H1 (cell line): ENCODE data around the gene BOLL. TPM values are rescaled to one million over a fixed set of nuclear protein-coding genes. Genes with fewer than 3 reads are reported as not detected.
"Not testable (repeated sequence)": the region's sequence is repeated elsewhere in the genome, so short reads cannot be mapped to it uniquely, and the experiment has no call there.

Source experiments
- CTCF ChIA-PET: fragments of 300-600 bp; sonication (Branson Sonifier 250); formaldehyde crosslinking; loops from one replicate; lab custom pipeline; 2021; ENCODE audit not compliant: partially characterized antibody; lab: Charles Lee
- POLR2A ChIA-PET: fragments of 300-600 bp; sonication (Branson Sonifier 250); formaldehyde crosslinking; loops from one replicate; lab custom pipeline; 2021; ENCODE audit warnings: inconsistent platforms; ENCODE audit not compliant: partially characterized antibody; lab: Charles Lee
- DNase-seq, 2 experiments: peaks; one replicate each; pipeline versions ENCODE4 v3.0.0 to v3.0.0-alpha.2; 2010 to 2022; ENCODE audit warnings: low spot score in 2 of 2, low read depth in 1 of 2, mixed read lengths in 1 of 2
- FAIRE-seq: peaks from 2 replicates; lab custom pipeline; 2011; peaks lifted over from hg19 to GRCh38; lab: Jason Lieb, UNC
- H2AFZ ChIP-seq: 2 replicates; pipeline ENCODE4 v1.8.1; 2012; ENCODE audit warnings: low read length, inconsistent platforms
- H2AK5ac ChIP-seq: 2 replicates; pipeline ENCODE4 v1.6.1; 2013; ENCODE audit warnings: low read depth, low read length
- H2BK120ac ChIP-seq: replicated peaks from 2 replicates; pipeline ENCODE3; 2013; ENCODE audit warnings: low read depth, low read length, inconsistent platforms
- H2BK12ac ChIP-seq: 2 replicates; pipeline ENCODE4 v1.6.1; 2013; ENCODE audit warnings: low read depth, low read length
- H2BK15ac ChIP-seq: 2 replicates; pipeline ENCODE4 v1.6.1; 2013; ENCODE audit warnings: low read length
- H2BK20ac ChIP-seq: 2 replicates; pipeline ENCODE4 v1.6.1; 2013; ENCODE audit warnings: low read length
- H2BK5ac ChIP-seq: 2 replicates; pipeline ENCODE4 v1.6.1; 2013; ENCODE audit warnings: low read depth, low read length
- H3K14ac ChIP-seq: 2 replicates; pipeline ENCODE4 v1.6.1; 2013; ENCODE audit warnings: inconsistent platforms; ENCODE audit not compliant: insufficient read length
- H3K18ac ChIP-seq: 2 replicates; pipeline ENCODE4 v1.6.1; 2013; ENCODE audit warnings: low read length; ENCODE audit errors: extremely low read depth
- H3K23ac ChIP-seq: 2 replicates; pipeline ENCODE4 v1.6.1; 2013; ENCODE audit warnings: inconsistent platforms; ENCODE audit not compliant: insufficient read length
- H3K23me2 ChIP-seq: 2 replicates; pipeline ENCODE4 v1.6.1; 2013; ENCODE audit warnings: low read depth, low read length
- H3K27ac ChIP-seq: 2 replicates; pipeline ENCODE4 v1.6.1; 2011; ENCODE audit warnings: low read depth, low read length, inconsistent platforms
- H3K27me3 ChIP-seq, 4 experiments: replicated peaks in 1 of 4; 1 replicate in 1 of 4; 2 replicates in 3 of 4; pipeline versions ENCODE4 v1.6.1 to v1.8.1; 2011 to 2013; ENCODE audit warnings: low read length in 3 of 4, mild to moderate bottlenecking in 3 of 4, inconsistent platforms in 2 of 4, mixed read lengths in 2 of 4, moderate library complexity in 1 of 4; ENCODE audit not compliant: control insufficient read depth in 3 of 4, insufficient read depth in 3 of 4; ENCODE audit errors: extremely low read depth in 1 of 4
- H3K36me3 ChIP-seq, 4 experiments: 2 replicates each; pipeline versions ENCODE4 v1.6.1 to v1.8.1; 2011 to 2013; ENCODE audit warnings: mild to moderate bottlenecking in 4 of 4, low read length in 3 of 4, moderate library complexity in 2 of 4, control low read depth in 1 of 4, inconsistent platforms in 1 of 4; ENCODE audit not compliant: insufficient read depth in 4 of 4, control insufficient read depth in 2 of 4
- H3K4ac ChIP-seq: replicated peaks from 2 replicates; pipeline ENCODE3; 2013; ENCODE audit warnings: low read length, low read depth, mixed read lengths, inconsistent platforms; ENCODE audit not compliant: insufficient read length
- H3K4me1 ChIP-seq, 4 experiments: replicated peaks in 1 of 4; 1 replicate in 1 of 4; 2 replicates in 3 of 4; pipeline versions ENCODE4 v1.6.1 to v1.8.1; 2011 to 2013; ENCODE audit warnings: low read length in 3 of 4, inconsistent platforms in 2 of 4, mixed read lengths in 1 of 4; ENCODE audit not compliant: insufficient read depth in 4 of 4, control insufficient read depth in 3 of 4
- H3K4me2 ChIP-seq, 2 experiments: 2 replicates each; pipeline versions ENCODE4 v1.6.1 to v1.8.1; 2011 to 2013; ENCODE audit warnings: low read depth in 2 of 2, low read length in 2 of 2, control low read depth in 1 of 2, inconsistent platforms in 1 of 2, mild to moderate bottlenecking in 1 of 2; ENCODE audit not compliant: insufficient read depth in 1 of 2
- H3K4me3 ChIP-seq, 4 experiments: fragments of 200-600, 300-600 bp in 1 of 4; sonication (generic), shearing (Covaris generic), sonication (Bioruptor Twin) in 1 of 4; 2 replicates each; pipeline versions ENCODE4 v1.5.1 to v1.8.1; 2011 to 2016; ENCODE audit warnings: low read length in 4 of 4, low read depth in 3 of 4, control low read depth in 2 of 4, inconsistent platforms in 2 of 4, mild to moderate bottlenecking in 2 of 4, mixed read lengths in 1 of 4, moderate library complexity in 1 of 4; ENCODE audit not compliant: insufficient read depth in 2 of 4; ENCODE audit errors: extremely low read depth in 1 of 4
- H3K56ac ChIP-seq: replicated peaks from 2 replicates; pipeline ENCODE3; 2013; ENCODE audit warnings: low read depth, mild to moderate bottlenecking, mixed read lengths, low read length, inconsistent platforms; ENCODE audit not compliant: insufficient read length
- H3K79me1 ChIP-seq: 2 replicates; pipeline ENCODE4 v1.6.1; 2013; ENCODE audit warnings: low read depth, low read length, control low read depth
- H3K79me2 ChIP-seq, 2 experiments: 2 replicates each; pipeline versions ENCODE4 v1.6.1 to v1.8.1; 2012 to 2013; ENCODE audit warnings: low read length in 2 of 2, mild to moderate bottlenecking in 2 of 2, inconsistent platforms in 1 of 2; ENCODE audit not compliant: insufficient read depth in 2 of 2, control insufficient read depth in 1 of 2
- H3K9ac ChIP-seq, 4 experiments: replicated peaks in 1 of 4; 1 replicate in 1 of 4; 2 replicates in 3 of 4; pipeline versions ENCODE4 v1.6.1 to v1.8.1; 2011 to 2013; ENCODE audit warnings: low read depth in 3 of 4, low read length in 3 of 4, control low read depth in 2 of 4, mild to moderate bottlenecking in 2 of 4, moderate library complexity in 2 of 4, inconsistent platforms in 1 of 4; ENCODE audit errors: extremely low read depth in 1 of 4
- H3K9me3 ChIP-seq, 2 experiments: 2 replicates each; pipeline versions ENCODE4 v1.6.1 to v1.8.1; 2012 to 2013; ENCODE audit warnings: mild to moderate bottlenecking in 2 of 2, moderate library complexity in 2 of 2, control low read depth in 1 of 2, inconsistent platforms in 1 of 2, low read depth in 1 of 2, low read length in 1 of 2, mixed read lengths in 1 of 2; ENCODE audit not compliant: insufficient read depth in 2 of 2
- H4K20me1 ChIP-seq, 2 experiments: replicated peaks in 1 of 2; 2 replicates each; pipeline versions ENCODE3 to v1.8.1; 2011 to 2013; ENCODE audit warnings: inconsistent platforms in 2 of 2, low read length in 2 of 2, mild to moderate bottlenecking in 1 of 2; ENCODE audit not compliant: insufficient read depth in 2 of 2, control insufficient read depth in 1 of 2
- H4K5ac ChIP-seq: 2 replicates; pipeline ENCODE4 v1.6.1; 2013; ENCODE audit warnings: low read length, low read depth, mixed read lengths, inconsistent platforms; ENCODE audit not compliant: insufficient read length
- H4K8ac ChIP-seq: 2 replicates; pipeline ENCODE4 v1.8.0; 2013; ENCODE audit warnings: mild to moderate bottlenecking, moderate library complexity, low read length, inconsistent platforms; ENCODE audit not compliant: insufficient read depth; ENCODE audit errors: extremely low read depth
- H4K91ac ChIP-seq: replicated peaks from 2 replicates; pipeline ENCODE3; 2013; ENCODE audit warnings: low read length, mixed read lengths, inconsistent platforms; ENCODE audit not compliant: insufficient read length
- WGBS, 2 experiments: shearing (Covaris generic) in 1 of 2; methylation state at CpG; one replicate each; pipeline versions ENCODE4 v1.1.6 to v1.1.7; 2013 to 2015; ENCODE audit warnings: low lambda C conversion rate in 2 of 2, mixed read lengths in 2 of 2, inconsistent platforms in 1 of 2, low coverage in 1 of 2, missing lambda C conversion rate in 1 of 2; ENCODE audit not compliant: insufficient replicate concordance in 2 of 2, insufficient coverage in 1 of 2, insufficient read length in 1 of 2; ENCODE audit errors: extremely low coverage in 1 of 2, missing lambda C conversion rate in 1 of 2; 5-methylcytosine and 5-hydroxymethylcytosine counted together
- polyA plus RNA-seq, 7 experiments: library from polyadenylated mRNA; depleted of rRNA in 3 of 7; stranded (reverse) in 5 of 7; unstranded in 2 of 7; fragments of >200 nt in 5 of 7; fragments of 200-250 nt in 2 of 7; gene quantifications; 1 replicate in 5 of 7; 2 replicates in 1 of 7; 4 replicates in 1 of 7; pipeline versions ENCODE4 v1.2.1 to v1.2.3, GENCODE V29; 2011 to 2013; ENCODE audit warnings: missing spikeins in 2 of 7, mixed read lengths in 2 of 7
- total RNA-seq: library from RNA; stranded (reverse); fragmentation: NEBNext Ultra II Directional; extraction: Animal tissue kit (Norgen Biotek cat#: 25700); gene quantifications from 2 replicates; pipeline ENCODE4 v1.2.1, GENCODE V29; 2021

BOLL gene
- total and polyA plus RNA-seq, 2 of the 8 experiments (the other 6 are each of a cell fraction or from before 2014, with no cell fraction given) = not detected

DNA sequence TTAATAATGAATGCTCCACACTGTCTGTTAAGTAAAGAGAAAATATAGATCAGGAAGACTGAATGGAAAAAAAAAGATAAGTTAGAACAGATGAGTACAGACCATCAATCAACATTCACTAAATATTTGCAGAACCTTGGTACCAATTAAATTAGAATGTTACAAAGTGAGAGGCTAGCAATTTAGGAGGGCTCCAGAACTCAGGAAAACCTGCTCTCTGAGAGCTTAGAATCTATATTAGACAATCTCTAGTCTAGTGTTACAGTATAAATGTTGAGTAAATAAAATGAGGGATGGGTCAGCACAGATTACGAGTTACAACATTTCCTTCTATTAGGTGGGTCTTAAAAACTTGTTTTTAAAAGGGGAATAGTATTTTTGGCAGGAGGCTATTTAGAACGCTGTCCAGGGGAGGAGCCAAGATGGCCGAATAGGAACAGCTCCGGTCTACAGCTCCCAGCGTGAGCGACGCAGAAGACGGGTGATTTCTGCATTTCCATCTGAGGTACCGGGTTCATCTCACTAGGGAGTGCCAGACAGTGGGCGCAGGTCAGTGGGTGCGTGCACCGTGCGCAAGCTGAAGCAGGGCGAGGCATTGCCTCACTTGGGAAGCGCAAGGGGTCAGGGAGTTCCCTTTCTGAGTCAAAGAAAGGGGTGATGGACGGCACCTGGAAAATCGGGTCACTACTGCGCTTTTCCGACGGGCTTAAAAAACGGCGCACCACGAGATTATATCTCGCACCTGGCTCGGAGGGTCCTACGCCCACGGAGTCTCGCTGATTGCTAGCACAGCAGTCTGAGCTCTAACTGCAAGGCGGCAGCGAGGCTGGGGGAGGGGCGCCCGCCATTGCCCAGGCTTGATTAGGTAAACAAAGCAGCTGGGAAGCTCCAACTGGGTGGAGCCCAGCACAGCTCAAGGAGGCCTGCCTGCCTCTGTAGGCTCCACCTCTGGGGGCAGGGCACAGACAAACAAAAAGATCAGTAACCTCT, 56.3 kb downstream of the BOLL start:
- CTCF ChIA-PET, H3K4me3 ChIP-seq, H3K23ac ChIP-seq, H3K56ac ChIP-seq, H3K9ac ChIP-seq, H4K91ac ChIP-seq, H2BK20ac ChIP-seq, H3K9me3 ChIP-seq, H3K79me1 ChIP-seq, H2BK5ac ChIP-seq, H3K4me2 ChIP-seq, H2AFZ ChIP-seq, H2AK5ac ChIP-seq, H4K8ac ChIP-seq, DNase-seq, H3K4me1 ChIP-seq, H3K23me2 ChIP-seq, H4K20me1 ChIP-seq, H3K79me2 ChIP-seq, H3K36me3 ChIP-seq, H3K27me3 ChIP-seq, H4K5ac ChIP-seq, H3K18ac ChIP-seq, H2BK15ac ChIP-seq, FAIRE-seq, H3K14ac ChIP-seq, H2BK12ac ChIP-seq, H2BK120ac ChIP-seq, H3K27ac ChIP-seq, H3K4ac ChIP-seq: not testable (repeated sequence)
- POLR2A ChIA-PET = interaction anchor here (1.1 kb wide), 1 partner anchor 16 kb away, joined by 3 read pairs; no protein-coding TSS in a partner anchor
- 91% methylated on average over 23 of the region's 32 CpGs; no CpG with 5 or more reads in 1 of the 2 experiments for WGBS, 2 experiments
